Ovary (tissue), 9 donors: ENCODE data around the gene CENPA. TPM values are rescaled to one million over a fixed set of nuclear protein-coding genes. Genes with fewer than 3 reads are reported as not detected.
A peak's percentile ranks its signal among the peaks of the same experiment; 100 is the strongest.
"Not testable (repeated sequence)": the region's sequence is repeated elsewhere in the genome, so short reads cannot be mapped to it uniquely, and the experiment has no call there.

Experiments used
- DNase-seq, 5 donors: peaks; one replicate each; pipeline ENCODE4 v3.0.0-alpha.2; 2019 to 2020
- H3K27ac ChIP-seq, 2 donors: fragments of 200-600 bp; one replicate each; pipeline versions ENCODE4 v1.5.1 to v1.8.0; 2019 to 2022
- H3K27me3 ChIP-seq: fragments of 200-600 bp; one replicate; pipeline ENCODE4 v1.8.0; 2022
- H3K36me3 ChIP-seq: fragments of 200-600 bp; sonication (generic); one replicate; pipeline ENCODE4 v1.5.1; 2019
- H3K4me1 ChIP-seq: one replicate; pipeline ENCODE4 v1.8.1; 2013; ENCODE audit warnings: mild to moderate bottlenecking, moderate library complexity; ENCODE audit not compliant: insufficient read depth
- H3K4me3 ChIP-seq: fragments of 200-600 bp; sonication (generic); one replicate; pipeline ENCODE4 v1.5.1; 2017
- H3K9me3 ChIP-seq, 2 donors: fragments of 200-600 bp in 1 of 2; sonication (generic) in 1 of 2; one replicate each; pipeline versions ENCODE4 v1.5.1 to v1.8.1; 2013 to 2019; ENCODE audit warnings: mild to moderate bottlenecking in 1 of 2, moderate library complexity in 1 of 2
- CTCF ChIP-seq, 3 donors: fragments of 450-650 bp in 2 of 3; fragments of 200-600 bp in 1 of 3; IDR thresholded peaks; one replicate each; pipeline versions ENCODE4 v1.5.1 to v1.8.0; 2016 to 2022; ENCODE audit warnings: antibody characterized with exemption in 3 of 3, mild to moderate bottlenecking in 1 of 3
- EP300 ChIP-seq: sonication (generic); formaldehyde crosslinking; IDR thresholded peaks from one replicate; pipeline ENCODE4 v1.6.1; 2017; ENCODE audit warnings: antibody characterized with exemption
- POLR2A ChIP-seq: fragments of 450-650 bp; IDR thresholded peaks from one replicate; pipeline ENCODE4 v1.6.1; 2017; ENCODE audit warnings: antibody characterized with exemption, mild to moderate bottlenecking, moderate library complexity
- WGBS, 3 donors: extraction: QIAGEN DNeasy Blood & Tissue Kit in 1 of 3; methylation state at CpG; one replicate each; pipeline versions ENCODE4 v1.1.5 to v1.1.7; 2013 to 2017; 5-methylcytosine and 5-hydroxymethylcytosine counted together
- intact Hi-C, 4 donors: fragments of 100-400 bp; cut with DNase I; formaldehyde crosslinking; loops; one replicate each; pipeline versions ENCODE4 v1.11.0 to v1.15.1; 2022 to 2023
- polyA plus RNA-seq, 2 donors: library from polyadenylated mRNA; stranded (reverse); fragments of 200-250 nt in 1 of 2; fragments of 350-450 nt in 1 of 2; fragmentation: Illumina TruSeq in 1 of 2; extraction: RNeasy Lipid Tissue Mini Kit (QIAGEN cat#74804) in 1 of 2; gene quantifications; one replicate each; pipeline ENCODE4 v1.2.3, GENCODE V29; 2013 to 2014
- total RNA-seq, 7 donors: library from RNA; depleted of rRNA in 2 of 7; stranded (reverse); fragments of >200 nt in 2 of 7; fragmentation: NEBNext Ultra II Directional in 3 of 7; extraction: Animal tissue kit (Norgen Biotek cat#: 25700) in 3 of 7; gene quantifications; one replicate each; pipeline versions ENCODE4 v1.1.0 to v1.2.4, GENCODE V29; 2016 to 2023
- donor health status: DM: no; HTN: no; CAD: no; lungs with moderate emphysema.
- donor health status: DM: no; HTN: no; CAD: no.
- donor health status: Bipolar disorder and iron deficiency.
- donor health status: DM: yes; HTN: yes; CAD: no.
- donor health status: DM: no; HTN: no; CAD: no.
- donor health status: DM: yes; HTN: yes; CAD: no.

Gene CENPA
- total and polyA plus RNA-seq, 9 donors, result 0.21 to 1.4 (median 0.87) TPM; not detected in 4

- H3K27ac ChIP-seq, result no peak overlapping the region
- H3K27me3 ChIP-seq, result no peaks in the 10 kb centered on the region
- WGBS, 3 donors, result 26 to 33% (median 33%) methylated on average over 6 of the region's 6 CpGs
- peak; percentile 60 to 76 (median 68) for DNase-seq
- intact Hi-C loops, result no loop called here
- peaks cover 10% of the 10 kb centered on the region for H3K4me1 ChIP-seq
- no peak overlapping the region for H3K4me3 ChIP-seq
- TF ChIP-seq EP300 (peak; percentile 12), POLR2A (no peak)
- H3K36me3 ChIP-seq, result no peaks in the 10 kb centered on the region
- no peaks in the 10 kb centered on the region for H3K9me3 ChIP-seq
These were observed 27.7 kb upstream of the CENPA start for GRCh38 chr2:26757873-26758789.

GRCh38 chr2:26758790-26759321, 27.0 kb upstream of the CENPA start:
- TF ChIP-seq EP300 (no peak), POLR2A (no peak), CTCF (IDR thresholded peaks at IDR 0.05) (no peak)
- H3K36me3 ChIP-seq, result no peaks in the 10 kb centered on the region
- no peak for DNase-seq
- H3K4me3 ChIP-seq, result no peak overlapping the region
- H3K4me1 ChIP-seq, result peaks cover 10% of the 10 kb centered on the region
- H3K27ac ChIP-seq, result no peak overlapping the region
- intact Hi-C loops, result no loop called here
- no peaks in the 10 kb centered on the region for H3K9me3 ChIP-seq
- WGBS, 3 donors, result 34 to 56% (median 40%) methylated on average over 7 of the region's 7 CpGs
- no peaks in the 10 kb centered on the region for H3K27me3 ChIP-seq

GRCh38 chr2:26759845-26760244, 26.0 kb upstream of the CENPA start:
- TF ChIP-seq EP300 (no peak), POLR2A (no peak), CTCF (IDR thresholded peaks at IDR 0.05) (no peak)
- intact Hi-C loops, result no loop called here
- Histone ChIP-seq H3K27me3 (no peaks in the 10 kb centered on the region), H3K36me3 (no peaks in the 10 kb centered on the region), H3K9me3 (no peaks in the 10 kb centered on the region), H3K4me1 (peaks cover 10% of the 10 kb centered on the region), H3K4me3 (no peak overlapping the region), H3K27ac (no peak overlapping the region)
- WGBS, 3 donors, result 90 to 99% (median 96%) methylated on average over 5 of the region's 5 CpGs
- no peak for DNase-seq

GRCh38 chr2:26760991-26761390, 24.9 kb upstream of the CENPA start:
- H3K27me3 ChIP-seq, H3K36me3 ChIP-seq, intact Hi-C loops, H3K9me3 ChIP-seq, H3K4me3 ChIP-seq, DNase-seq, H3K27ac ChIP-seq: not testable (repeated sequence)
- whole genome bisulfite sequencing, 3 donors, result 75 to 81% (median 79%) methylated on average over 10 of the region's 10 CpGs
- H3K4me1 ChIP-seq, result peaks cover 16% of the 10 kb centered on the region

- no peak for DNase-seq
- Histone ChIP-seq H3K9me3 (no peaks in the 10 kb centered on the region), H3K4me3 (no peak overlapping the region), H3K36me3 (no peaks in the 10 kb centered on the region), H3K27ac (no peak overlapping the region), H3K27me3 (no peaks in the 10 kb centered on the region), H3K4me1 (peaks cover 16% of the 10 kb centered on the region)
- intact Hi-C loops, result no loop called here
- TF ChIP-seq POLR2A (no peak), CTCF (IDR thresholded peaks at IDR 0.05) (no peak), EP300 (no peak)
- 92 to 95% (median 94%) methylated on average over 10 of the region's 10 CpGs for WGBS, 3 donors
These were observed 22.8 kb upstream of the CENPA start for GRCh38 chr2:26763019-26763418.
